Smooth muscle cell (in vitro differentiated cells): ENCODE results near the gene SIK3. TPM values are rescaled to one million over a fixed set of nuclear protein-coding genes. Genes with fewer than 3 reads are reported as not detected.
A peak's percentile ranks its signal among the peaks of the same experiment; 100 is the strongest.

ENCODE experiments used
- DNase-seq: peaks from one replicate; lab custom pipeline; 2025; ENCODE audit not compliant: unreplicated experiment; lab: John Stamatoyannopoulos, UW
- H2AFZ ChIP-seq: fragments of 200-600 bp; sonication (generic); 2 replicates; pipeline ENCODE4 v1.6.0; 2016; ENCODE audit warnings: antibody characterized with exemption, low read depth, mild to moderate bottlenecking
- H3F3A ChIP-seq: fragments of 200-600 bp; sonication (generic); 2 replicates; pipeline ENCODE4 v1.6.0; 2017; ENCODE audit warnings: antibody characterized with exemption, low read depth
- H3K27ac ChIP-seq: fragments of 200-600 bp; sonication (generic); 2 replicates; pipeline ENCODE4 v1.5.1; 2016; ENCODE audit warnings: low read depth, mild to moderate bottlenecking
- H3K27me3 ChIP-seq: fragments of 200-600 bp; sonication (generic); 2 replicates; pipeline ENCODE4 v1.6.1; 2016; ENCODE audit warnings: low read depth, mild to moderate bottlenecking
- H3K36me3 ChIP-seq: fragments of 200-600 bp; sonication (generic); 2 replicates; pipeline ENCODE4 v1.5.1; 2016; ENCODE audit warnings: low read depth
- H3K4me1 ChIP-seq: fragments of 200-600 bp; sonication (generic); 2 replicates; pipeline ENCODE4 v1.5.1; 2016; ENCODE audit warnings: low read depth
- H3K4me2 ChIP-seq: fragments of 200-600 bp; sonication (generic); 2 replicates; pipeline ENCODE4 v1.6.0; 2016; ENCODE audit warnings: mild to moderate bottlenecking
- H3K4me3 ChIP-seq: fragments of 200-600 bp; sonication (generic); 2 replicates; pipeline ENCODE4 v1.5.1; 2016; ENCODE audit warnings: mild to moderate bottlenecking
- H3K79me2 ChIP-seq: fragments of 200-600 bp; sonication (generic); 2 replicates; pipeline ENCODE4 v1.6.0; 2016; ENCODE audit warnings: low read depth, mild to moderate bottlenecking
- H3K9ac ChIP-seq: fragments of 200-600 bp; sonication (generic); 2 replicates; pipeline ENCODE4 v1.6.0; 2016; ENCODE audit warnings: low read depth
- H3K9me3 ChIP-seq: fragments of 200-600 bp; sonication (generic); replicated peaks from 2 replicates; pipeline ENCODE4 v1.5.1; 2016; ENCODE audit warnings: low read depth
- H4K20me1 ChIP-seq: fragments of 200-600 bp; sonication (generic); 2 replicates; pipeline ENCODE4 v1.6.0; 2016; ENCODE audit warnings: low read depth
- WGBS: methylation state at CpG from one replicate; pipeline ENCODE4 v1.1.7; 2016; ENCODE audit warnings: low lambda C conversion rate; 5-methylcytosine and 5-hydroxymethylcytosine counted together
- polyA plus RNA-seq: library from polyadenylated mRNA; unstranded; fragments of >200 nt; fragmentation: Nextera tagmentation; extraction: Ambion mirVana; gene quantifications from 2 replicates; pipeline ENCODE4 v1.2.1, GENCODE V29; 2016
- total RNA-seq: library from RNA; depleted of rRNA; stranded (reverse); fragments of >200 nt; gene quantifications from 2 replicates; pipeline ENCODE4 v1.2.3, GENCODE V29; 2014
- TF ChIP-seq, protein P1 (sequence below): fragments of 200-600 bp; sonication (generic); IDR thresholded peaks from 2 replicates; pipeline ENCODE4 v1.5.1; 2017; ENCODE audit warnings: borderline replicate concordance, mild to moderate bottlenecking, antibody characterized with exemption; ENCODE audit not compliant: insufficient read depth, poor library complexity, severe bottlenecking

SIK3 gene
- total and polyA plus RNA-seq, 2 experiments from 2014 or later = 11.0 to 11.9 TPM

DNA sequence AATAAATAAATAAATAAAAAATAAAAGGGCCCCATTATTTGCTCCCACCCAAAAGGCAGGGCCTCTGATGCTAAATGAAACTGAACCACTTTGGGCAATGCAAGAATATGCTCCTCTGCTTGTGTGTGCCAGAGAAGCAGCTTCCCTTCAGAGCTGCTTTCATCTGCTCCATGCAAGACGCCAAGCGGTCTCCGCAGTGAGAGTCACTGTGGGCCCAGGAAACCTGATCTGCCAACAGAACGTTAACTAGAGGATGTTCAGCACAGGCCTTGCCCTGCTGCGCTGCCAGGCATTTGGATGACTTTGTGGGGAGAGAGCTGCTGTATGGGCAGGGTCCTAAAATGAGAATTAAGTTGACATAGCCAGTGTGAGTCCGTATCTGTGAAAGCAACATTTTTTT is 217.1 kb downstream of the SIK3 start:
- Histone ChIP-seq H3K9ac (no peak overlapping the region), H3K9me3 (no peaks in the 10 kb centered on the region), H3K79me2 (no peaks in the 10 kb centered on the region), H3F3A (no peaks in the 10 kb centered on the region), H3K4me1 (no peaks in the 10 kb centered on the region), H4K20me1 (peaks cover 2% of the 10 kb centered on the region), H3K27ac (no peak overlapping the region), H2AFZ (no peak overlapping the region), H3K36me3 (no peaks in the 10 kb centered on the region), H3K27me3 (no peaks in the 10 kb centered on the region), H3K4me3 (no peak overlapping the region), H3K4me2 (no peak overlapping the region)
- DNase-seq = no peak
- TF ChIP-seq, protein P1, sequence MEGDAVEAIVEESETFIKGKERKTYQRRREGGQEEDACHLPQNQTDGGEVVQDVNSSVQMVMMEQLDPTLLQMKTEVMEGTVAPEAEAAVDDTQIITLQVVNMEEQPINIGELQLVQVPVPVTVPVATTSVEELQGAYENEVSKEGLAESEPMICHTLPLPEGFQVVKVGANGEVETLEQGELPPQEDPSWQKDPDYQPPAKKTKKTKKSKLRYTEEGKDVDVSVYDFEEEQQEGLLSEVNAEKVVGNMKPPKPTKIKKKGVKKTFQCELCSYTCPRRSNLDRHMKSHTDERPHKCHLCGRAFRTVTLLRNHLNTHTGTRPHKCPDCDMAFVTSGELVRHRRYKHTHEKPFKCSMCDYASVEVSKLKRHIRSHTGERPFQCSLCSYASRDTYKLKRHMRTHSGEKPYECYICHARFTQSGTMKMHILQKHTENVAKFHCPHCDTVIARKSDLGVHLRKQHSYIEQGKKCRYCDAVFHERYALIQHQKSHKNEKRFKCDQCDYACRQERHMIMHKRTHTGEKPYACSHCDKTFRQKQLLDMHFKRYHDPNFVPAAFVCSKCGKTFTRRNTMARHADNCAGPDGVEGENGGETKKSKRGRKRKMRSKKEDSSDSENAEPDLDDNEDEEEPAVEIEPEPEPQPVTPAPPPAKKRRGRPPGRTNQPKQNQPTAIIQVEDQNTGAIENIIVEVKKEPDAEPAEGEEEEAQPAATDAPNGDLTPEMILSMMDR = no peak
- 92% methylated on average over 6 of the region's 6 CpGs for WGBS

GRCh38 chr11:116879800-116880625 is 218.2 kb downstream of the SIK3 start:
- 69% methylated on average over 5 of the region's 5 CpGs for WGBS
- no peak overlapping the region for H3K27ac ChIP-seq
- no peaks in the 10 kb centered on the region for H3K27me3 ChIP-seq
- no peak overlapping the region for H3K9ac ChIP-seq
- TF ChIP-seq, protein P1 = peak; percentile 69
- no peaks in the 10 kb centered on the region for H3K36me3 ChIP-seq
- H3K4me3 ChIP-seq = no peak overlapping the region
- no peaks in the 10 kb centered on the region for H3K4me1 ChIP-seq
- no peak overlapping the region for H3K4me2 ChIP-seq
- H3K9me3 ChIP-seq = no peaks in the 10 kb centered on the region
- DNase-seq = no peak
- no peak overlapping the region for H2AFZ ChIP-seq
- no peaks in the 10 kb centered on the region for H3K79me2 ChIP-seq
- H3F3A ChIP-seq = no peaks in the 10 kb centered on the region
- H4K20me1 ChIP-seq = peaks cover 2% of the 10 kb centered on the region

- Histone ChIP-seq H4K20me1 (no peaks in the 10 kb centered on the region), H3K4me2 (no peak overlapping the region), H3K9ac (no peak overlapping the region), H3K4me1 (no peaks in the 10 kb centered on the region), H3K27me3 (no peaks in the 10 kb centered on the region), H2AFZ (no peak overlapping the region), H3K9me3 (no peaks in the 10 kb centered on the region), H3K27ac (no peak overlapping the region), H3F3A (no peaks in the 10 kb centered on the region), H3K36me3 (peaks cover 12% of the 10 kb centered on the region), H3K79me2 (no peaks in the 10 kb centered on the region), H3K4me3 (no peak overlapping the region)
- TF ChIP-seq, protein P1 = no peak
- DNase-seq = no peak
- WGBS = 82% methylated on average over 8 of the region's 8 CpGs
Observed at GRCh38 chr11:116876656-116877055, 221.6 kb downstream of the SIK3 start.

DNA sequence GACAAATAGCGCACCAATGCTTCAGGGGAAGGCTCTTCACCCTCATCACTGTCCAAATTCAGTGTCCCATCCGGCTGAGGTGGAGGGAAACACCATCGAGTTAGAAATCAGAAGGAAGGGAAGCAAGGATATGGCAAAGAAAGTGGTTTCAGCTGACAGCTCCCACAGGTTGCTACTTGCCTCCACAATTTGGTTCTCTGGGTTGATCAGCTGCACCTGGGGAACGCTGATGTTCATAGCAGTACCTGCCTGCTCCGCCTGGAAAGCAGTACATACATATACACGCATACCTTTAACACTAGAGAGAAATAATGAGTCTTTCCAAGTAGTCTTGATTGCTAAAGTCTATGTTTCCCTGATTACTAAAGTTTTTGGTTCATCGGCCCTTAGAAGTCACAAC is 223.0 kb downstream of the SIK3 start:
- no peaks in the 10 kb centered on the region for H3K4me1 ChIP-seq
- no peaks in the 10 kb centered on the region for H3K27me3 ChIP-seq
- no peaks in the 10 kb centered on the region for H3K79me2 ChIP-seq
- DNase-seq = no peak
- H3K9ac ChIP-seq = no peak overlapping the region
- H3K4me3 ChIP-seq = no peak overlapping the region
- 96% methylated on average over 7 of the region's 7 CpGs for WGBS
- H3F3A ChIP-seq = no peaks in the 10 kb centered on the region
- TF ChIP-seq, protein P1 = no peak
- no peaks in the 10 kb centered on the region for H4K20me1 ChIP-seq
- H3K9me3 ChIP-seq = no peaks in the 10 kb centered on the region
- H2AFZ ChIP-seq = no peak overlapping the region
- peaks cover 12% of the 10 kb centered on the region for H3K36me3 ChIP-seq
- H3K27ac ChIP-seq = no peak overlapping the region
- H3K4me2 ChIP-seq = no peak overlapping the region
